B cell (primary cell): ENCODE measurements around the gene RSPH10B2. TPM values are rescaled to one million over a fixed set of nuclear protein-coding genes. Genes with fewer than 3 reads are reported as not detected.
"Not testable (repeated sequence)": the region's sequence is repeated elsewhere in the genome, so short reads cannot be mapped to it uniquely, and the experiment has no call there.

ENCODE experiments used
- ATAC-seq: fragments of 200-7000 bp; cut with Tn5 transposase; one replicate; pipeline ENCODE4 v1.10.0; 2021; ENCODE audit warnings: low read depth, mild to moderate bottlenecking, moderate number of reproducible peaks, moderate library complexity
- CTCF ChIA-PET: fragments of 350-600 bp; sonication (Branson Sonifier 250); formaldehyde crosslinking; loops from one replicate; lab custom pipeline; 2021; ENCODE audit warnings: antibody characterized with exemption, inconsistent platforms; lab: Charles Lee
- POLR2A ChIA-PET: fragments of 350-600 bp; sonication (Branson Sonifier 250); formaldehyde crosslinking; loops from one replicate; lab custom pipeline; 2021; ENCODE audit warnings: antibody characterized with exemption; lab: Charles Lee
- DNase-seq: peaks from one replicate; pipeline ENCODE4 v3.0.0; 2013
- H2AFZ ChIP-seq: 2 replicates; pipeline ENCODE4 v1.6.1; 2012; ENCODE audit warnings: mild to moderate bottlenecking, low read depth, low read length; ENCODE audit not compliant: insufficient read depth, poor library complexity, severe bottlenecking
- H3K27ac ChIP-seq, 2 donors: 1 replicate in 1 of 2; 2 replicates in 1 of 2; pipeline ENCODE4 v1.5.1; 2012 to 2013; ENCODE audit warnings: low read length in 2 of 2, mild to moderate bottlenecking in 2 of 2, moderate library complexity in 1 of 2
- H3K27me3 ChIP-seq, 4 experiments: fragments of 200-600 bp in 1 of 4; sonication (generic) in 1 of 4; replicated peaks in 1 of 4; 1 replicate in 2 of 4; 2 replicates in 2 of 4; pipeline versions ENCODE4 v1.6.1 to v1.7.0; 2013 to 2016; ENCODE audit warnings: low read length in 3 of 4, mild to moderate bottlenecking in 2 of 4, mixed read lengths in 1 of 4, moderate library complexity in 1 of 4; ENCODE audit not compliant: insufficient read depth in 4 of 4, control insufficient read depth in 3 of 4; ENCODE audit errors: control extremely low read depth in 1 of 4
- H3K36me3 ChIP-seq, 2 experiments: replicated peaks in 1 of 2; 1 replicate in 1 of 2; 2 replicates in 1 of 2; pipeline versions ENCODE4 v1.6.1 to v1.7.1; 2013; ENCODE audit warnings: low read length in 1 of 2; ENCODE audit not compliant: insufficient read depth in 2 of 2, control insufficient read depth in 1 of 2; ENCODE audit errors: control extremely low read depth in 1 of 2, extremely low read depth in 1 of 2
- H3K4me1 ChIP-seq, 2 donors: fragments of 200-600 bp in 1 of 2; sonication (generic) in 1 of 2; 1 replicate in 1 of 2; 2 replicates in 1 of 2; pipeline versions ENCODE4 v1.5.1 to v1.6.1; 2013 to 2017; ENCODE audit warnings: low read length in 2 of 2; ENCODE audit not compliant: control insufficient read depth in 2 of 2, insufficient read depth in 2 of 2
- H3K4me2 ChIP-seq: replicated peaks from 2 replicates; pipeline ENCODE3; 2012; ENCODE audit warnings: mild to moderate bottlenecking, low read depth, low read length; ENCODE audit not compliant: poor library complexity, severe bottlenecking
- H3K4me3 ChIP-seq, 5 experiments: fragments of 200-600 bp in 1 of 5; sonication (generic) in 1 of 5; 1 replicate in 3 of 5; 2 replicates in 2 of 5; pipeline versions ENCODE4 v1.5.1 to v1.7.0; 2011 to 2016; ENCODE audit warnings: low read length in 4 of 5, mild to moderate bottlenecking in 4 of 5, low read depth in 2 of 5, control low read depth in 1 of 5, moderate library complexity in 1 of 5; ENCODE audit not compliant: insufficient read depth in 1 of 5; ENCODE audit errors: control extremely low read depth in 1 of 5, extremely low read depth in 1 of 5
- H3K79me2 ChIP-seq: fragments of 200-600 bp; sonication (generic); one replicate; pipeline ENCODE4 v1.6.0; 2016; ENCODE audit warnings: low read length; ENCODE audit not compliant: control insufficient read depth, insufficient read depth
- H3K9ac ChIP-seq: fragments of 200-600 bp; sonication (generic); 2 replicates; pipeline ENCODE4 v1.6.1; 2017; ENCODE audit warnings: mild to moderate bottlenecking, low read length, moderate library complexity
- H3K9me3 ChIP-seq, 3 donors: one replicate each; pipeline versions ENCODE4 v1.6.1 to v1.7.1; 2013; ENCODE audit warnings: low read length in 2 of 3; ENCODE audit not compliant: control insufficient read depth in 2 of 3, insufficient read depth in 1 of 3; ENCODE audit errors: control extremely low read depth in 1 of 3
- H4K20me1 ChIP-seq: 2 replicates; pipeline ENCODE4 v1.6.0; 2012; ENCODE audit warnings: mild to moderate bottlenecking, low read length; ENCODE audit not compliant: insufficient read depth, control insufficient read depth, poor library complexity, severe bottlenecking
- H3K27ac Mint-ChIP-seq: one replicate; pipeline ENCODE4 v1.8.0; 2021; ENCODE audit warnings: mixed read lengths
- H3K27me3 Mint-ChIP-seq: one replicate; pipeline ENCODE4 v1.8.0; 2021; ENCODE audit warnings: mixed read lengths
- H3K4me1 Mint-ChIP-seq: one replicate; pipeline ENCODE4 v1.8.0; 2021; ENCODE audit warnings: mixed read lengths
- H3K4me3 Mint-ChIP-seq: one replicate; pipeline ENCODE4 v1.8.0; 2021; ENCODE audit warnings: mixed read lengths
- H3K9me3 Mint-ChIP-seq: one replicate; pipeline ENCODE4 v1.8.0; 2022; ENCODE audit warnings: mixed read lengths; ENCODE audit not compliant: insufficient read depth
- WGBS: methylation state at CpG from one replicate; pipeline ENCODE4 v1.1.5; 2013; ENCODE audit warnings: missing lambda C conversion rate; ENCODE audit not compliant: insufficient coverage; 5-methylcytosine and 5-hydroxymethylcytosine counted together
- intact Hi-C: fragments of 100-400 bp; cut with micrococcal nuclease; formaldehyde crosslinking; loops from one replicate; pipeline ENCODE4 v1.10.0; 2022
- polyA plus RNA-seq: library from polyadenylated mRNA; depleted of rRNA; stranded (reverse); fragments of >200 nt; gene quantifications from 2 replicates; pipeline ENCODE4 v1.2.3, GENCODE V29; 2012
- total RNA-seq, 2 donors: library from RNA; stranded (reverse); fragments of 120-200 nt in 1 of 2; gene quantifications; 1 replicate in 1 of 2; 2 replicates in 1 of 2; pipeline versions ENCODE4 v1.2.3 to v1.2.4, GENCODE V29; 2013 to 2022

RSPH10B2 gene
- total and polyA plus RNA-seq, 2 donors (not counting 1 experiment from before 2014, with no cell fraction given): 1.4 TPM; not detected in 1

GRCh38 chr7:6794276-6794675 is 40.4 kb downstream of the RSPH10B2 start:
- H3K27ac Mint-ChIP-seq, H3K9ac ChIP-seq, H3K4me1 Mint-ChIP-seq, H3K27ac ChIP-seq, H4K20me1 ChIP-seq, POLR2A ChIA-PET, H3K4me1 ChIP-seq, H2AFZ ChIP-seq, H3K79me2 ChIP-seq, H3K9me3 ChIP-seq, H3K4me3 ChIP-seq, H3K27me3 ChIP-seq, H3K36me3 ChIP-seq, H3K27me3 Mint-ChIP-seq, intact Hi-C loops, H3K9me3 Mint-ChIP-seq, CTCF ChIA-PET, DNase-seq, ATAC-seq, H3K4me3 Mint-ChIP-seq, H3K4me2 ChIP-seq: not testable (repeated sequence)
- WGBS: no CpG with 5 or more reads among the region's 11 CpGs

DNA sequence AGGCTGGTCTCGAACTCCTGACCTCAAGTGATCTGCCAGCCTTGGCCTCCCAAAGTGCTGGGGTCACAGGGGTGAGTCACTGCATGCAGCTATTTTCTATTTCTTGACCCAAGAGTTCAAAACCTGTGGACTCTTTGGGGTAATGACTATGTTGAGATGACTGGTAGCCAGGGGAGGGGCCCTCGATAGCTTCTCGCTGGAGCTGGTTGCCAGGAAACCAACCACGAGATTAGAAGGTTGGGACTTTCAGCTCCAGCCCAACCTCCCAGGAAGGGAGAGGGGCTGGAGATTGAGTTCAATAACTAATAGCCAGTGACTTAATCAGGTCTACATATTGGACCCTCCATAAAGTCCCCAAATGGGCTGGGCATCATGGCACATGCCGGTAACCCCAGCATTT is 43.3 kb downstream of the RSPH10B2 start:
- H3K9me3 Mint-ChIP-seq, POLR2A ChIA-PET, H3K4me1 Mint-ChIP-seq, ATAC-seq, H3K27ac Mint-ChIP-seq, H3K79me2 ChIP-seq, DNase-seq, H3K9me3 ChIP-seq, H3K4me3 ChIP-seq, H3K27me3 Mint-ChIP-seq, H3K4me2 ChIP-seq, H3K27ac ChIP-seq, intact Hi-C loops, H3K9ac ChIP-seq, H3K36me3 ChIP-seq, H2AFZ ChIP-seq, H4K20me1 ChIP-seq, H3K4me1 ChIP-seq, H3K4me3 Mint-ChIP-seq, H3K27me3 ChIP-seq, CTCF ChIA-PET: not testable (repeated sequence)
- WGBS: no CpG with 5 or more reads among the region's 5 CpGs

DNA sequence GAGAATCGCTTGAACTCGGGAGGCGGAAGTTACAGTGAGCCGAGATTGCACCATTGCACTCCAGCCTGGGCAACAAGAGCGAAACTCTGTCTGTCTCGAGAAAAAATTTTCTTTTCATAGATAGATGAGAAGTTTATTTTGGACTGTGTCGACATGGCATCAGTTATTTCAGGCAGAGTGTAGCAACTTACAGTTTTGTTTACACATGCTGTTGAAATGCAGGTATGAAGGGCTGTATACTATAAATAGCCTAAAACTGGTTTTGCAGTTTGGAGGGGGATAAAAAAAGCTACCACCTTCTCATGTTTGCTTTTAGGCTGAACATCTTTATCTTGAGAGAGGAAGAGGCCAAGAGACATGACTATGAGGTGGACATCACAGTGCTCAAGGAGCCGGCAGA is 44.1 kb downstream of the RSPH10B2 start:
- H2AFZ ChIP-seq, intact Hi-C loops, H3K4me1 Mint-ChIP-seq, H3K4me3 Mint-ChIP-seq, H3K9ac ChIP-seq, H3K36me3 ChIP-seq, H3K9me3 ChIP-seq, CTCF ChIA-PET, H3K27me3 Mint-ChIP-seq, H3K9me3 Mint-ChIP-seq, POLR2A ChIA-PET, H3K27ac ChIP-seq, H3K4me2 ChIP-seq, DNase-seq, H3K4me3 ChIP-seq, ATAC-seq, H3K27me3 ChIP-seq, H4K20me1 ChIP-seq, H3K27ac Mint-ChIP-seq, H3K4me1 ChIP-seq, H3K79me2 ChIP-seq: not testable (repeated sequence)
- no CpG with 5 or more reads among the region's 8 CpGs for WGBS

- H3K4me1 ChIP-seq, ATAC-seq, H3K27me3 Mint-ChIP-seq, POLR2A ChIA-PET, H3K27ac Mint-ChIP-seq, H3K4me3 Mint-ChIP-seq, H3K9me3 Mint-ChIP-seq, CTCF ChIA-PET, H3K4me2 ChIP-seq, H3K36me3 ChIP-seq, H4K20me1 ChIP-seq, H2AFZ ChIP-seq, H3K9ac ChIP-seq, DNase-seq, H3K4me3 ChIP-seq, H3K9me3 ChIP-seq, H3K27me3 ChIP-seq, H3K27ac ChIP-seq, H3K79me2 ChIP-seq, H3K4me1 Mint-ChIP-seq, intact Hi-C loops: not testable (repeated sequence)
- no CpG with 5 or more reads among the region's 12 CpGs for WGBS
Observed at GRCh38 chr7:6799887-6800286, 46.0 kb downstream of the RSPH10B2 start.
